Islet of Langerhans (tissue), 1 donor: ENCODE results near the gene C6orf62.
"Not testable (repeated sequence)": the region's sequence is repeated elsewhere in the genome, so short reads cannot be mapped to it uniquely, and the experiment has no call there.

Experiments used
- FAIRE-seq: peaks from one replicate; lab custom pipeline; 2011; peaks lifted over from hg19 to GRCh38; lab: Jason Lieb, UNC

C6orf62 gene

DNA sequence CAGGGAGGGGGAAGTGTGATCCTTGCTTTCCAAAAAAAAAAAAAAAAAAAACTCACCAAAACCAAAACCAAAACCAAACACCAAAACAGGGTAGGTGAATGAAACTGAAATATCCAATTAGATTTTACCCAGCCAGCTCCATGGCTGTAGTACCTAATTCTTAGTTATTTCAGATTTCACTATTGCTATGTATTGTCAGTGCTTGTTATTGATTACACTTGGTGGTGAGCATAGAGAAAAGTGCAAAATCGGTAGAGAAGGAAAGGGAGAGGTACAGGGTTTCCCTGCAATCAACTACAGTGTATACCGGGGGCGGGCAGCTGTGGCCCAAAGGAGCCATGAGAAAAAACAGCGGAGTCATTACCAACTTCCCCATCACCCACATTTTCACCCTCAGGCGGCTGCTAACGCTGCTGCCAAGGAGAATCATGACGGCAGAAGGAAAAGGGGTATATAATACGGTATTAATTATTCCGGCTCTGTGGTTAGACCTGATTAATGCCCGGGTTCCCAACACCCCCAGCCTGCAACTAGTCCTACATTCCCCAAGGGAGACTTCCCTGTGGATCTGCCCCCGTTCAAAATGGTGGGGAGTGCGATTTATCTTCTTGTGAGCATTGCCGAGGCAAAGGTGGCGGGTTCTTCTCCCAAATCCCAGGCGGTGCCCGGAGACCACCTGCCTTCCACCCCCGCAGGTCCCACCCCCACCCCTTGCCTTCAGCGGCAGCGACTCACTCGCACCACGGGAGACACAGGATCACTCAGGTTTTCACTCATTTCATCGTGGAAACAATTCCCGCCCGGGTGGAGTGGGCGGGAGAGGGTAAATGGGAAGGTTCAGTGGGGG, at the start of gene C6orf62:
TSS of gene C6orf62 (minus strand) at position 30 of the 847 bp plus-strand sequence. CDS start 486 bp downstream, outside the sequence.
- FAIRE-seq = no peak

DNA sequence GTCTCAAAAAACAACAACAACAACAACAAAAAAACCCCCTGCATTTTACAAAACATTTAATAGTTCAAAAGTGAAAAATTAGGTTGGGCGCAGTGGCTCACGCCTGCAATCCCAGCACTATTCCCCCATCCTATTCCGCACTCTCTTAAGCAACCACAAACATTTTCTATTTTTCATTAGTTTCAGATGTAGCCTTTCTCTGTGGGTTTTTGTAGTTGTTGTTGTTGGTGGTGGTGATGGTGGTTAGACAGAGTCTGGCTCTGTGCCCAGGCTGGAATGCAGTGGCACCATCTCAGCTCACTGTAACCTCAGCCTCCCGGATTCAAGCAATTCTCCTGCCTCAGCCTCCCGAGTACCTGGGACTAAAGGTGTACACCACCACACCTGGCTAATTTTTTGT, 49.4 kb upstream of the C6orf62 start:
- no peak for FAIRE-seq

DNA sequence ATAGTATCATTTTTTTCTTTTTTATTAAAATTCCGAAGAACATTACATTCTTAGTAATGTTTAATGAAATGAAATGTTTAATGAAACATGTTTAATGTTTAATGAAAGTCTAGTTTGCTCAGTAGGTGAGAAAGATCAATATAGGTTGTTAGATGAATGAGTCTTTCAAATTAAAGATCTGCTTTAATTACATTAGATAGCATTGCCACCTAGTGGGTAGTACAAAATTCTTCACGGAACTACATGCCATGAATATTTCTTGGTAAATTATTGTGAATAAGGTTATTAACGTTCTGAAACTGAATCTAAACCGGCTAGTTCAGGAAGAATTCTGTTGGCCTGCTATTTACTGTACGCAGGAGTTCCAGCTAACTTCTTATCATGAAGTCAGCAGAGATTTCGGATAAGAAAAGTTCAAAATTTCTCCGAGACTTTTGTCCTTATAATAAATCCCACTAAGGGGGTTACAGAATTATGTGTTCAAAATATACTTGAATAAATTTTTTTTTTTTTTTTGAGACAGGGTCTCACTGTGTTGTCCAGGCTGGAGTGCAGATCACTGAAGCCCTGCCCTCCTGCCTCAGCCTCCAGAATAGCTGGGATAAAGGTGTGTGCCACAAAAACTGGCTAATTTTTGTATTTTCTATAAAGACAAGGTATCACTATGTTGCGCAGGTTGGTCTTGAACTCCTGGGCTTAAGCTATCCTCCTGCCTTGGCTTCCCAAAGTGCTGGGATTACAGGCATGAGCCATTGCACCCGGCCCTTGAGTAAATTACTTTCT, 47.9 kb upstream of the C6orf62 start:
- FAIRE-seq = peak; percentile 73

DNA sequence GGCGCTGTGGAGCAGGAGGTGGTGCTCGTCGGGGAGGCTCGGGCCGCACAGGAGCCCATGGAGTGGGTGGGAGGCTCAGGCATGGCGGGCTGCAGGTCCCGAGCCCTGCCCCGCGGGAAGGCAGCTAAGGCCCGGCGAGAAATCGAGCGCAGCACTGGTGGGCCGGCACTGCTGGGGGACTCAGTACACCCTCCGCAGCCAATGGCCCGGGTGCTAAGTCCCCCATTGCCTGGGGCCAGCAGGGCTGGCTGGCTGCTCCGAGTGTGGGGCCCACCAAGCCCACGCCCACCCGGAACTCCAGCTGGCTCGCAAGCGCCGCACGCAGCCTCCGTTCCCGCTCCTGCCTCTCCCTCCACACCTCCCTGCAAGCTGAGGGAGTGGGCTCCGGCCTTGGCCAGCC, 47.0 kb upstream of the C6orf62 start:
- not testable (repeated sequence) for FAIRE-seq

DNA sequence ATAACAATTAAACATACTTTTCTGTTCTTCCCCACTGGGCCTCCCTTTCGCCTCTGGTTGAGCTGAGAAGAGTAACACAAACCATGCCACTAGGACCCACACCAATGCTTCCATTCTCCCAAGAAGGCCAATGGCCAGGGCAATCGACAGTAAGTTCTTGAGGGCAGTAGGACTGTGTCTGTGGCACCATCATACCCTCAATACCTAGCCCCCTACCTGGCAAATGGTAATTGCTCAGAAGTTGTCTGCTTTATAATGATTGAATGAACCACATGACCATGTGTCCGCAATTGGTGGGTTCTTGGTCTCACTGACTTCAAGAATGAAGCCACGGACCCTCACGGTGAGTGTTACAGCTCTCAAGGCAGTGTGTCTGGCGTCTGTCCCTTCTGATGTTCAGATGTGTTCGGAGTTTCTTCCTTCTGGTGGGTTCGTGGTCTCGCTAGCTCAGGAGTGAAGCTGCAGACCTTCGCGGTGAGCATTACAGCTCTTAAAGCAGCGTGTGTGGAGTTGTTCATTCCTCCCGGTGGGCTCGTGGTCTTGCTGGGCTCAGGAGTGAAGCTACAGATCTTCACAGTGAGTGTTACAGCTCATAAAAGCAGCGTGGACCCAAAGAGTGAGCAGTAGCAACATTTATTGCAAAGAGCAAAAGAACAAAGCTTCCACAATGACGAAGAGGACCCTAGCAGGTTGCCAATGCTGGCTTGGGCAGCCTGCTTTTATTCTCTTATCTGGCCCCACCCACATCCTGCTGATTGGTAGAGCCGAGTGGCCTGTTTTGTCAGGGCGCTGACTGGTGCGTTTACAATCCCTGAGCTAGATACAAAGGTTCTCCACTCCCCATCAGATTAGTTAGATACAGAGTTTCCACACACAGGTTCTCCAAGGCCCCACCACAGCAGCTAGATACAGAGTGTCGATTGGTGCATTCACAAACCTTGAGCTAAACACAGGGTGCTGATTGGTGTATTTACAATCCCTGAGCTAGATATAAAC, 46.2 kb upstream of the C6orf62 start:
- FAIRE-seq = not testable (repeated sequence)

DNA sequence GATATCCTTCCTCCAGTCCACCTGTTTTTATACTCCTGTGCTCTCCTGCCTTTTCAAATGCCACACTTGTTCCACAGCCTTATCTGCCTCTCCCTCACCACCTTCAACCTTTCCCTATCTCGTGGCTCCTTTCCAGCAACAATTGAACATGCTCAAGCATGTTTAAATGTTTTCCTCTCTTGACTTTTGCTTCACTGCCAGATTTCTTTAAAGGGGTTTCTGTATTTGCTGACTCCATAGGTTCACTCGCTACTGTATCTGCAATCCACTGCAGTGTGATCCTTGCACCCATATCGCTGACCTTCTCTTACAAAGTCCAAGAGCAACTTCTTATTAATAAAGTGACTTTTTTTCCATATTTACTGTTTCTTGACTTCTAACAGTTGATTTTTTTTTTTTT, 44.6 kb upstream of the C6orf62 start:
- no peak for FAIRE-seq

DNA sequence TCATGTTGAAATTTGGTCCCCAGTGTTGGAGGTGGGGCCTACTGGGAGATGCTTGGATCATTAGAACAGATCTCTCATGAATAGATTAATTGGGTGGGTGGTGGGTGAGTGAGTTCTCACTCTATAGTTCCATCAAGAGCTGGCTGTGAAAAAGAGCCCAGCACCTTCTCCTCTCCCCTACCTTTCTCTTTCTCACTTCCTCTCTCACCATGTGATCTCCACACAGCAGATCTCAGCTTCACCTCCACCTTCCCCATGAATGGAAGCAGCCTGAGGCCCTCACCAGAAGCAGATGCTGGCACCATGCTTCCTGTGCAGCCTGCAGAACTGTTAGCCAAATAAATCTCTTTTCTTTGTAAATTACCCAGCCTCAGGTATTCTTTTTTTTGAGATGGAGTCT, 42.9 kb upstream of the C6orf62 start:
- no peak for FAIRE-seq

DNA sequence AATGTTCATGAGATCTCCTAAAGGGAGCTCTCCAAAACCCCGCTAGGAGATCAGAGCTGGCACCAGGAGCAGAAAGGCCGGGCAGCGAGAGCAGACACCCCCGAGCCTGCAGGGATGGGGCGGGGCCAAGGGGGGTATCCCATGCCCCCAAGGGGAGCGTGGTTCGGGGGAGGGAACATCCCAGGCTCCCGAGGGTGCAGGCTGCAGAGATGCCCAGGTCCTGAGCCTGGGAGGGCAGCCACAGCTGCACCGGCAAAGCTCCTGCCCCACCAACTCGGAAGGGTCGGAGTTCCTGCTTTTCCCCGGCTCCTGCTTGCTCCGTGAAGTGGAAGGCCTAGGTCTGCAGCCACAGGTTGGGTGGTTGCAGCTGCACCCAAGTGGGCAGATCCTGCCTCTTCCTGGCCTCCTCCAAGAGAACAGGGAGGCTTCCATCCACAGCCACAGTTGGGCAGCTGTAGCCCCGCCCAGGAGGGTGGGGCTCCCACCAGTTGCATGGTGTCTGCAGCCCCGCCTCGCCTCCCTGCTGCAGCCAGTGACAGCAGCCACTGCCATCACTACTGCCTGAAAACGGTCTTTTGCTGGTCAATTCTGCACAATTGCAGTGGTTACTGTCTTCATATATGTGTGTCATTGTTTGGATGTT, 42.4 kb upstream of the C6orf62 start:
- no peak for FAIRE-seq

DNA sequence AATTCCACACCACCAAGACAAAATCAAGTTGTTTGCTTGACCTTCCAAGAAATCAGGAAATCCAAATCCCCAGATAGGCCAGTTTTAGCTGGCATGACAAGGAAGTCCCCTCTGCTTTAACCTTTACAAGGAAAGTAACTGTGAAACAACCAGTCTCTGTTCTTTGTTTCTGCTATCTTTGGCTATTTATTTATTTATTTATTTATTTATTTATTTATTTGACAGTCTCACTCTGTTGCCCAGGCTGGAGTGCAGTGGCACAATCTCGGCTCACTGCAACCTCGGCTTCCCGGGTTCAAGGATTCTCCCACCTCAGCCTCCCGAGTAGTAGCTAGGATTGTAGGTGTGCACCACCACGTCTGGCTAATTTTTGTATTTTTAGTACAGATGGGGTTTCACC, 41.3 kb upstream of the C6orf62 start:
- FAIRE-seq = no peak

DNA sequence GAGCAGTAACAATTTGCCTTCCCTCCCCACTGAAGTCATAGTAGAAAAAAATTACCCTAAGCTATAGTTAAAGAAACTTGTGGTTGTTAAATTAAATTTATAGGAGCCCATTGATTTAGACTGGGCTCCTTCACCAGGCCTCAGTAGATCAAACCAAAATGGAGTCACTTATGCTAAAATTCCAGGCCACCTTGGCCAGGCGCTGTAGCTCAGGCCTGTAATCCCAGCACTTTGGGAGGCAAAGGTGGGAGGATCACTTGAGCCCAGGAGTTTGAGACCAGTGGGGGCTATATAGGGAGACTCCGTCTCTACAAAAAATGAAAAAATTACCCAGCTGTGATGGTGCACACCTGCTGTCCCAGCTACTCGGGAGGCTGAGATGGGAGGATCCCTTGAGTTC, 40.8 kb upstream of the C6orf62 start:
- no peak for FAIRE-seq

DNA sequence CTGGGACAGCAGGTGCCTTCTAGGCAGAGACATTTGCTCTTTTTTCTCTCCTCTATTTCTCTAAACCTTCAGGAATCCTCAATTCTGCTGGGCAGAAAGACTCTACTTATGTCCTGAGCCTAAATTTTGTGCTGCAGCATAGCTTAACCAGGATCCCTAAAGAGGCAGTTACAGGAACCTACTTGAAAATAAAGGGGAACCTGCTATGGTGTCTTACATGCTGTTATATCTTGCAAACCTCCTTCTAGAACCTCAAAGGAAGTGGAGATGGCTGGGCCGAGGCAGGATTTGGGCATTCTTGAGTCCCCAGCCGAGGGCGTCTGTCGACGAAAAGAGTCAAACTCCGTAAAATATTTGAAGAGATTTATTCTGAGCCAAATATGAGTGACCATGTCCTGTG, 38.7 kb upstream of the C6orf62 start:
- FAIRE-seq = no peak

DNA sequence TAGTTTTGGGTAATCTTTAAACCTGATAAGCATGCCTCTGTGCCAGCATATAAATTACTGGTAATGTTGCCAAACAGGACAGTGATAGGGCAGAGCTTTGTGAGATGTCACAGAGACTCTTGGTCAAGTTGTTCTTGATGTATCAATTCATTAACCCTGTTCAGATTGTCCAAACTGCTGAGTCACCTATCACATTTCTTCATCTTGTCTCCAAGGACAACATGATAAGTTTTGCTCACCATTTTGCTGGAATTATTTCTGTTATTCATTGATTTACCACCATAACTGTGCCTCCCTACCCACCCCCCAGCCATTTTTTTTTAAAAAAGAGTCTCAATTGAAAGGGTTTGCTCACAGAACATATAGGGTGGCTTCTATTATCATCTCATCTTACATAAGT, 36.3 kb upstream of the C6orf62 start:
- FAIRE-seq = no peak

DNA sequence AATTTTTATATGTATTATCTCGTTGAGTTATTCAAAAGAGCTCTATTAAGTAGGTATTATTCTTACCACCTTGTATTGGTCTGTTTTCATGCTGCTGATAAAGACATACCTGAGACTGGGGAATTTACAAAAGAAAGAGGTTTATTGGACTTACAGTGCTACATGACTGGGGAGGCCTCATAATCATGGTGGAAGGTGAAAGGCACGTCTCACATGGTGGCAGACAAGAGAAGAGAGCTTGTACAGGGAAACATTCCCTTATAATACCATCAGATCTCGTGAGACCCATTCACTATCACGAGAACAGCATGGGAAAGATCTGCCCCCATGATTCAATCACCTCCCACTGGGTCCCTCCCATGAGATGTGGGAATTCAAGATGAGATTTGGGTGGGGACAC, 35.4 kb upstream of the C6orf62 start:
- FAIRE-seq = not testable (repeated sequence)

DNA sequence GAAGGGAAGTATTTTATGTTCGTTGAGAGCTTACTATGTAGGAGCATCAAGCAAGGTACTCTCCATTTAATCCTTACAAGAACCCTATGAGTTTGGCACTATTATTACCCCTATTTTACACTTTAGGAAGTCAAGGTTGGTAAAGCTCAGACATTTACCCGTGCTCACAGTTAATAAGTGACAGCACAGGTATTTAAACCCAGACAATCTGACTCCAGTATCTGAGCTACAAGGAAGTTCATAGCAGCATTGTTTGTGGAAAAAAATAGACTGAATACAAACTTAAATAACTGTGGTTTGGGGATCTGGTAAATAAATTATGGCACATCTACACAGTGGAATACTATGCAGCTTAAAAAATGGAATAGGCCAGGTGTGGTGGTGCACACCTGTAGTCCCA, 34.6 kb upstream of the C6orf62 start:
- FAIRE-seq = no peak

DNA sequence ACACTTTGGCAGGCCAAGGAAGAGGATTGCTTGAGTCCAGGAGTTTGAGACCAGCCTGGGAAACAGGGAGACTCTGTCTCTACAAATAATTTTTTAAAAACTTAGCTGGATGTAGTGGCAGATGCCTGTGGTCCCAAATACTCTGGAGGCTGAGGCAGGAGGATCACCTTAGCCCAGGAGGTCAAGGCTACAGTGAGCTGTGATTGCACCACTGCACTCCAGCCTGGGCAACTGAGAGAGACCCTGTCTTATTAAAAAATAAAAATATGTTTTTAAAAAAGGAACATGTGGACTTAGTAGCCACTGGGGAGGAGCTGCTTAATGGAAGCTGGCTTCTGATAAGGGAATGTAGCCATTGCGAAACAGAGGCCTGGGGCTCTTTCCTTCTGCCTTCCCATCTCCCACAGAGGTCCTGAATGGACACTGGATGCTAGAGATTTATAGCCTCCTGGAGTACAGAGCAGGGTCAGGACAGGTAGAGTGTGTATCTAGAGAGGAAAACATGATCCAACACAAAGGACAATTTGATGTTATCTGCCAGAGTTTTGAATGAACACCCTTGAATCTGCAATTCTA, 34.1 kb upstream of the C6orf62 start:
- no peak for FAIRE-seq

DNA sequence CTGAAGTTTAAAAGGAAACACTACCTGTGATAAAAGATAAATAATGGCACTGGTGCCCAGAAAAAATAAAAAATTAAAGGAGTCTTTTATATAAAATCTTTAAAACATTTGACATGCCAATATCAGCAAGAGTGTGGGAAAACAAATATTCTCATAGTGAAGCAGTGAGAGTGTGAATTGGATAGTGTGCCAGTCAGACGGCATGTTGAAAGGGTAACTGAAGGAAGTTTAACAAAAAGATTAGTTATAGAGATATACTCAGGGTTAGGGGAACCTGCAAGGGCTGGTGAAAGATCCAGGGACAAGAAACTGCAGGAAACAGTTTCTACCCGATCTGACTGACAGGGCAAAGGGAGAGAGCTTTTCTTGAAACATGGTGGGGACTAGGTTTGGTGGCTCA, 33.5 kb upstream of the C6orf62 start:
- no peak for FAIRE-seq

DNA sequence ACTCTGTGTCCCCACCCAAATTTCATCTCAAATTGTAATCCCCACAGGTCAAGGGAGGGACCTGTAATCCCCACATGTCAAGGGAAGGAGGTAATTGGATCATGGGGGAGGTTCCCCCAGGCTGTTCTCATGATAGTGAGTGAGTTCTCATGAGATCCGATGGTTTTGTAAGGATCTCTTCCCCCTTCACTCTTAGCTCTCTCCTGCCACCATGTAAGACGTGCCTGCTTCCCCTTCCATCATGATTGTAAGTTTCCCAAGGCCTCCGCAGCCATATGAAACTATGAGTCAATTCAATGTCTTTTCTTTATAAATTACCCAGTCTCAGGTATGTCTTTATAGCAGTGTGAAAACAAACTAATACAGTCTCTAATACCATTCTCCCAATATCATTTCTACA, 31.9 kb upstream of the C6orf62 start:
- not testable (repeated sequence) for FAIRE-seq

DNA sequence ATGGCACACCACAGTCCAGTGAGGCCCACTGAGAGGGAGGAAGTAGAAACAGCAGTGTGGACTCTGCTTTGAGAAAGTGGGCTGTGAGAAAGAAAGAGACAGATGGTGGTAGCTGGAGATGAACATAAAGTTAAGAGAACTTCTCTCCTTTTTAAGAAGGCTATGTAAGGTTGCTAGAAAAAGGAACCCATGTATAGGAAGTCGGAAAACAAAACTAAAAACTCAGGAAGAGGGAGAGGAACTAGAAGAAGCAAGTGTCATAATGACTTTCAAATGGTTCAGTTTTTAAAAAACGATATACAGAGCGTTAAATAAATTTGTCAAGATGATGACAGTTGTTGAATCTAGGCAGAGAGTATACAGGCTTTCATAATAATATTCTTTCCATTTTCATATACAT, 30.3 kb upstream of the C6orf62 start:
- no peak for FAIRE-seq

DNA sequence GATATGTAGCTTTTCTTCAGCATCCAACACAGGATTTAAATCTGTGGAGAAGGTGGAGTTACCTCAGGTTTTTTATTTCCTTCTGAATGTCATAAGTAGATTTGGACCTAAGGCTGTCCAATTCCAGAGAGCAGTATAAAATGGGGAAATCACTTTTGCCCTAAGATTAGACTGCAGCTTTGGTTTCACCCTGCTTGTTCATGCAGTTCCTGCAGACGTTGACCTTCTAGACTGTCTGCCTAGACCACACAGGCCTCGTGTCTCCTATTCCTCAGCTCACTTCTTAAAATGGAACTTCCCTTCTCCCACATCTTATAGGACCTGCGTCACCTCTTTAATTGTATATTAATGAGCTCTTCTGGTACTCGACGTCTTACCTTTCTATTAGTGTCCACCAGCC, 26.0 kb upstream of the C6orf62 start:
- FAIRE-seq = no peak

DNA sequence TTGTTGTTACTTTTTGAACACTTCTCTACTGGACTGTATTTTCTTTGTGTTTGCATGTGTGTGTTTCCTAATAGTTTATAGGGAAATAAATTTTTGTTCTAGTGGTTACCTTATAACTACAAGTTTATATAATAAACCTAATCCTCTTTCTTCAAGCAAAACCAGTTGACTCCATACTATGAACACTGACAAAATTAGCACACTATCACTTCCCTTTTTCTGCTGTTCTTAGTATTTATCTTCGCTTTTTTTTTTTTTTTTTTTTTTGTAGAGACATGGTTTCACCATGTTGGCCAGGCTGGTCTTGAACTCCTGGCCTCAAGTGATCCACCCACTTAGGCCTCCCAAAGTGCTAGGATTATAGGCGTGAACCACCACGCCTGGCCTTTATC, 25.0 kb upstream of the C6orf62 start:
- FAIRE-seq = no peak

DNA sequence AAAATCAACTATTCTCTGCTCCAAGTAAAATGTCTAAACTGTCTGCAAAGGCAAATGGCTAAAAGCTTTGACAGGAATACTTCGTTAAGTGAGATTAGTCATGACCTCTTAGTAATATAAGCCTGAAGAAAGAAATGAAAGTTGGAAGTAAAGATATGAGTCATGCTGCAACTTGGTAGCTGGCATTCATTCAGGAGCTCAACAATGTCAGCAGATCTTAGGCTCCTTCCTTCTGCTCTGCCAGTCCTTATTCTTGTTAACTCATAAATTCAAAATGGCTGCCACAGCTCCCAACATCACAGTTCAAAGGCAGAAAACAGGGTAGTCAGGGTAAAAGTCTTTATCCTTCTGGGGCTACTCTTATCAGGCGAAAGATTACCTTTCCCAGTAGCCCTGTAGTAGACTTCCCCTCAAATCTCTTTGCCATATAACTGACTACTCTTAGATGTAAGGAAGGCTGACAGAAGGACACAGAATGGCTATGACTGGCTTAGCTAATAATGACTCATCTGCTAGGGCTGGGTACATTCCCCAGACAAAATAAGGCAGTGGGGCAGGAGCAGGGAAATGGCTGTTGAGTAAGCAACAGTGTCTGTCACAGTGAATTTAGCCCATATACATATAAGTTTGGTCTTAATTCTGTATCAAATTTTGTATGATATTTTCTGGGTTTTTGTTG, 24.4 kb upstream of the C6orf62 start:
- FAIRE-seq = no peak
